ENCODE results near the gene IVNS1ABP.
"Not testable (repeated sequence)": the region's sequence is repeated elsewhere in the genome, so short reads cannot be mapped to it uniquely, and the experiment has no call there.

Gene IVNS1ABP

GRCh38 chr1:185328255-185328654, 11.2 kb upstream of the IVNS1ABP start:
- DNase-seq, result no peak

- DNase-seq, result peak; percentile 6
Observed at GRCh38 chr1:185325413-185325812, 8.4 kb upstream of the IVNS1ABP start.

GRCh38 chr1:185324118-185324517, 7.1 kb upstream of the IVNS1ABP start:
- DNase-seq, result no peak

- no peak for DNase-seq
Observed at GRCh38 chr1:185322636-185323035, 5.6 kb upstream of the IVNS1ABP start.

GRCh38 chr1:185321653-185322221, 4.7 kb upstream of the IVNS1ABP start:
- DNase-seq, result not testable (repeated sequence)

- DNase-seq, result not testable (repeated sequence)
Observed at GRCh38 chr1:185321104-185321503, 4.1 kb upstream of the IVNS1ABP start.

- peak; percentile 42 for DNase-seq
Observed at GRCh38 chr1:185319139-185319475, 2.1 kb upstream of the IVNS1ABP start.

- DNase-seq, result no peak
Observed at GRCh38 chr1:185318431-185319138, 1.5 kb upstream of the IVNS1ABP start.

GRCh38 chr1:185317886-185318310, 855 bp upstream of the IVNS1ABP start:
- DNase-seq, result peak; percentile 69

- DNase-seq, result peak; percentile 93
Observed at GRCh38 chr1:185316163-185317033, 645 bp downstream of the IVNS1ABP start.

- no peak for DNase-seq
Observed at GRCh38 chr1:185315445-185316071, 1.5 kb downstream of the IVNS1ABP start.

GRCh38 chr1:185314411-185314810, 2.6 kb downstream of the IVNS1ABP start:
- DNase-seq, result peak; percentile 33

GRCh38 chr1:185312361-185313138, 4.5 kb downstream of the IVNS1ABP start:
- DNase-seq, result peak; percentile 37

- DNase-seq, result no peak
Observed at GRCh38 chr1:185311589-185312225, 5.3 kb downstream of the IVNS1ABP start.

- DNase-seq, result peak; percentile 31
Observed at GRCh38 chr1:185309566-185309965, 7.5 kb downstream of the IVNS1ABP start.

- DNase-seq, result no peak
Observed at GRCh38 chr1:185308126-185308525, 8.9 kb downstream of the IVNS1ABP start.

- no peak for DNase-seq
Observed at GRCh38 chr1:185305419-185305818, 11.6 kb downstream of the IVNS1ABP start.

GRCh38 chr1:185300152-185300551, 16.9 kb downstream of the IVNS1ABP start:
- DNase-seq, result no peak

GRCh38 chr1:185297982-185298381, 19.1 kb downstream of the IVNS1ABP start:
- no peak for DNase-seq

- no peak for DNase-seq
Observed at GRCh38 chr1:185295091-185295490, 22.0 kb downstream of the IVNS1ABP start.

- DNase-seq, result no peak
Observed at GRCh38 chr1:185293967-185294542, 23.0 kb downstream of the IVNS1ABP start.

GRCh38 chr1:185292237-185292636, 24.8 kb downstream of the IVNS1ABP start:
- DNase-seq, result peak; percentile 48

Measured in suppressor macrophage treated with lipopolysaccharide for 4 hours (primary cell).